SKM-1 treated with dmso at 0.1 percent for 144 hours (cell line): Measurements from ENCODE around the gene APOF.
"Not testable (repeated sequence)": the region's sequence is repeated elsewhere in the genome, so short reads cannot be mapped to it uniquely, and the experiment has no call there.

Experiments used
- DNase-seq: peaks from one replicate; lab custom pipeline; 2025; ENCODE audit not compliant: unreplicated experiment; lab: John Stamatoyannopoulos, UW

APOF gene

GRCh38 chr12:56374726-56375597, 12.3 kb upstream of the APOF start:
- DNase-seq = no peak

- no peak for DNase-seq
Observed at GRCh38 chr12:56373515-56373914, 10.9 kb upstream of the APOF start.

DNA sequence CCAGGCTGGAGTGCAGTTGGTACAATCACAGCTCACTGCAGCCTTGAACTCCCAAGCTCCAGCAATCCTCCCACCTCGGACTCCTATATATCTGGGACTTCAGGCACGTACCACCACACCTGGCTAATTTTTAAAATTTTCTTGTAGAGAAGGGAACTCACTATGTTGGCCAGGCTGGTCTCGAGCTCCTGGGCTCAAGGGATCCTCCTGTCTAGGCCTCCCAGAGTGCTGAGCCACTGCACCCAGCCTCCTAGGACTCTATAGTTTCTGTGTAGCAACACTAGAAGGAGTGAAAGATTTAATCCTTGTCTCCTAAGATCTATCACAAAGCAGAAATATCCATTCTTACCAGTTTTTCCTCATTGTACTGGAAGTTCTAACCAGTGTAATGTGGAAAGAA, 4.3 kb upstream of the APOF start:
- no peak for DNase-seq

GRCh38 chr12:56361487-56362129, 1.0 kb downstream of the APOF start:
- DNase-seq = no peak

DNA sequence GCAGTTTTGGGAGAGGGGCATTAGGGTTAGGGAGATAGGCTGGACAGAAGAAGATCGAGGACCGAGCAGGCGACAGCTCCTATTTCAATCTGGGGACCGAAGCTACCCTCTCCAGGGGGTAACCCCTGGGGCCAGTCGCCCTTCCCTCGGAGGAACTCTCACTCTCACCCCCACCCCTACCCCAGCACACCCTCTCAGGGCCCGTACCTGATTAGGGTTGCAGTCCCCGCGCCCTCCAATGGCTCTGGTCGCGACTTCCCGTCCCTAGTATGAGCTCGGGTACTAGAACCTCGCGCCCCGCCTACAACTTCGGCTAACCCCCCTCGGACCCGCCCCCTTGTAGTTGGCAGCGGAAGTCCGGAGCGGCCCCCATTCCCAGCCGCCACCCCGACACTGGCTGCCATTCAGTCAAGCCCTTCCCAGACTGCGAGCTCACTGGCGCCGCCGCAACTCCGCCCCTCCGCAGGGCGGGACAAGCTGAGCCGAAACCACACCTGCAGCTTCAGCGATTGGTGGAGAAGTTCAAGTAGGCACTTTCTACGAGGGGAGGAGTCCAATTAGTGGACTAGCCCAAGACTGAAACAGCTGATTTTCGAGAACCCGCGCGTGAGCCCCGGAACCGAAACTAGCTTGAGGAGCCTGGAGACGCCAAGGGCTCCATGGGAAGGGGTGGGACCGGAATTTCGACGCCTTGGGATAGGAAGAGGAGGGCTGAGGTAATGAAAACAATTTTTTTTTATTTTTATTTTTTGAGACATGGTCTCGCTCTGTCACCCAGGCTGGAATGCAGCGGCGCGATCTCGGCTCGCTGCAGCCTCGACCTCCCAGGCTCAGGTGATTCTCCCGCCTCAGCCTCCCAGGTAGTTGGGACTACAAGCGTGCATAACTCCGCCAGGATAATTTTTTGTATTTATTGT, 2.5 kb downstream of the APOF start, which contains the start of gene STAT2:
Gene STAT2, minus strand, starts transcription at position 257 of the 917 bp plus-strand sequence. CDS start 3,536 bp downstream, outside the sequence.
- peak; percentile 83 for DNase-seq

DNA sequence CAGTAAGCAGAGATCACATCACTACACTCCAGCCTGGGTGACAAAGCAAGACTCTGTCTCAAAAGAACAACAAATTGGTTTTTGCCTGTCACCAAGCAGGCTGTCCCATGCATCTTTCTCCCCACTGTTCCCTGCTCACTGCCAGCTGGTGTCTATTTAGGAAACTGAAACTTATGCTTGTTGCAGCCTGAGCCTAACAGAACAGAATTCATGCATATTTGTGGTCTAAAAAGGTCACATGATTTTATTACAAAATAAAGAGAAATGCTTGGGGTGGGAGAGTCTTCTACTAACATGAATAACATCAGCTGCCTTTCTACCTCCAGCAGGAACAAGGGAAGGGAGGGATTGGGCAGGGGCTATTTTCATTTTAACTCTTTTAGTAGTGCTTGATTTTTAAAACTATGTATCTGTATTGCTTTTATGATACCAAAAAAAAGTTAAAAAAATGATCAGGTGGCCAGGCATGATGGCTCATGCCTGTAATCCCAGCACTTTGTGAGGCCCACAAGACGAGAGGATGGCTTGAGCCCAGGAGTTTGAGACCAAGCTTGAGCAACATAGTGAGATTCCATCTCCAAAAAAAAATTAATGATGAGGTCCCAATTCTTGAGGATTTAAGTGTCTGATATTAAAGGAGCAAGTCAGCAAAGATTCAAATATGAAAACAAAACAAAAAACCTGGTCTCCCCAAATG, 3.7 kb downstream of the APOF start:
- no peak for DNase-seq

GRCh38 chr12:56351325-56351724, 11.3 kb downstream of the APOF start:
- no peak for DNase-seq

GRCh38 chr12:56350662-56351061, 12.0 kb downstream of the APOF start:
- DNase-seq = no peak

DNA sequence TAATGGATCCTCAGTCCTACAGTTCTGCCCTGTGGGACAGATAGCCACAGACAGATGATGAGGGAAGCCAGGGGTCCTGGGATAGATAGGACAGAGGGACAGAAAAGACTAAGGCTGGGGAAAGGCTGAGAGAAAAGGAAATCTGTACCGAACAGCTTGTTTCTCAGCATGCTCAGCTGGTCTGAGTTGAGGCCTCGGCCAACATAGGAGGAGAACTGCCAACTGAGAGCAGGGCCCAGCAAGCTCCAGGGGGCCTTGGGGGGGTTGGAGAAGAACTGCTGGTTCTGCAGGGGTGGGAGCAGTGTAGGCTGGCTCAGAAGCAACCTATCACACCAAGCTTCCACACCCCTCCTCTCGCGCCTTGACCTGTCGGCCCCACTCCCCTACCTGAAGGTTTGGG, 13.9 kb downstream of the APOF start:
- DNase-seq = no peak

GRCh38 chr12:56347255-56347654, 15.4 kb downstream of the APOF start:
- not testable (repeated sequence) for DNase-seq

DNA sequence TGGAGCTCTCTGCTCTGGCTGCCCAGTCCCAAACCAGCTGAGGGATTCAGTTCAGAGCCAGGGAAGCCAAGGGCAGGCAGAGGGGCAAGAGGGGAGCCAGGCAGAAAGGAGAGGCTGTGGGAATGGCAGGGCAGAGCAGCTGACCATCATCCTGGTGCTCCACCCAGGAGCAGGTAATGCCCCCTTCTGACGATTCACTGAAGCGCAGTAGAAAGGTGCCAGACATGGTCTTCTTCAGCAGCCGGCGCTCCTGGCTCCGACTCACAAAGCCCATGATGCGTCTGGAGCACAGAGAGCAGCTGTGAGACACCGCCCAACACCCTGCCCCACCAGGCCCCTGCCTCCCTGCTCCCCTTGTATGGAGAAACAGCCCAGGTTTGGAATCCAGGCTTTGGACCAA, 16.0 kb downstream of the APOF start:
- no peak for DNase-seq

GRCh38 chr12:56342290-56342689, 20.4 kb downstream of the APOF start:
- DNase-seq = not testable (repeated sequence)

GRCh38 chr12:56341616-56342015, 21.0 kb downstream of the APOF start:
- DNase-seq = no peak

DNA sequence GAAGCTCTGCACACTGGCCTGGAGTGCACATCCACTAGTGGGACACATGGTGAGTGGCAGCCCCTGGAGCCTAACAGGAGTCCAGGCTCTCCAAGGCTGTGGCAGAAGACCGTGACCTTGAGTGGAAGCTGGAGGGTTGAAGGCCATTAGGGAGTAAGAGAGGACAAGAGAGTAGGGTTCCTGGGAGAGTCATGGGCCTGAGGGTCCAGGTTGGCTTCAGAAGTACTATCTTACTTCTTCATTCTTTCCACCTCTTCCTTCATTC, 23.6 kb downstream of the APOF start:
- no peak for DNase-seq

- DNase-seq = no peak
Observed at GRCh38 chr12:56338308-56339157, 24.1 kb downstream of the APOF start, which contains the start of gene IL23A. Gene IL23A, plus strand, starts transcription at chr12:56338884. Its CDS starts 161 bp downstream, at chr12:56339045.

DNA sequence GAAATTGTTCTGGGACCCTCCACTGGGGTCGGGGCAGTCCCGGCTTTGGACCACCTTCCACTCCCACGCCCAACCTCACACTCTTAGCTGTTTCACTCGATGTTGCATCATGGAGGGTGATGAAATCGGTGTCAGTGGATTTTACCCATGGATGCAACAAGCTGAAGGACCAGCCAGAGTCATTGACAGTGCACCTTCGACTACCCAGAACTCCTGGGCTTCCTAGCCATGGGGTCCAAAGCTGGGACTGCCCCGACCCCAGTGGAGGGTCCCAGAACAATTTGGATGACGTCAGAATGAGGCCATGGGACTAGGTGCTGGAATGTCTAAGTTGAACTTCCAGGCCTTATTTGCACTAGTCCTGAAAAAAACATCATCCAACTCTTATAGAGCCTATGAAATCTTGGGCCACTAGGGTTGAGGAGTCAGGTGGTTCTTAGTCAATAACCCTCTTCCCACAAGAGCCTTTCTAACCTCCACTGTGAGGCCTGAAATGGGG, 24.9 kb downstream of the APOF start:
- no peak for DNase-seq

- peak; percentile 54 for DNase-seq
Observed at GRCh38 chr12:56336361-56337167, 26.1 kb downstream of the APOF start.

GRCh38 chr12:56335527-56335926, 27.1 kb downstream of the APOF start:
- DNase-seq = not testable (repeated sequence)

- DNase-seq = no peak
Observed at GRCh38 chr12:56334490-56334793, 28.2 kb downstream of the APOF start.
